Testis (tissue), 2 donors: ENCODE data around the gene SPDYE2B.
"Not testable (repeated sequence)": the region's sequence is repeated elsewhere in the genome, so short reads cannot be mapped to it uniquely, and the experiment has no call there.

Experiments
- CTCF ChIP-seq, 3 experiments: fragments of 450-650 bp in 2 of 3; fragments of 200-600 bp in 1 of 3; sonication (generic) in 1 of 3; IDR thresholded peaks; one replicate each; pipeline ENCODE4 v1.5.1; 2016 to 2019; ENCODE audit warnings: antibody characterized with exemption in 3 of 3, mild to moderate bottlenecking in 2 of 3, moderate library complexity in 1 of 3
- POLR2A ChIP-seq: fragments of 450-650 bp; IDR thresholded peaks from one replicate; pipeline ENCODE4 v1.6.1; 2017; ENCODE audit warnings: antibody characterized with exemption, mild to moderate bottlenecking, moderate library complexity

DNA sequence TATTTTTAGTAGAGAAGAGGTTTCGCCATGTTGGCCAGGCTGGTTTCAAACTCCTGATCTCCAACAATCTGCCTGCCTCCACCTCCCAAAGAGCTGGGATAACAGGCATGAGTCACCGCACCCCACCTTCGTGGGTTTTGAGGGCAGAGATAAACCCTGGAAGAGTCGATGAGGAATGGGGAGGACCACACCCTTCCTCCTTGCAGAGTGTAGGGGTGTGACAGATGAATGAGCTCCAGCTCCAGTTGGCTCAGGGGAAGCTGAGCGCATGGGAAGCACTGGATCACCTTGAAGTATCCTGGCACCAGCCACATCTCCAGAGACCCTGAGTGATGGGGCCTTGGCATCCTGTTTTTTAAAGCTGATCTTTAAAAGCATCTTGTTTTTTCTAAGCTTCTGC is 32.4 kb downstream of the SPDYE2B start:
- not testable (repeated sequence) for TF ChIP-seq CTCF (IDR thresholded peaks at IDR 0.05); POLR2A
